Transverse colon (tissue), 4 donors: Measurements from ENCODE around the gene CFAP46.

Experiments
- CTCF ChIP-seq, 5 experiments: fragments of 200-600 bp in 3 of 5; fragments of 450-650 bp in 2 of 5; sonication (generic) in 3 of 5; IDR thresholded peaks; 1 replicate in 2 of 5; 2 replicates in 3 of 5; pipeline ENCODE4 v1.5.1; 2016 to 2017; ENCODE audit warnings: antibody characterized with exemption in 5 of 5, inconsistent platforms in 3 of 5, mild to moderate bottlenecking in 2 of 5, moderate library complexity in 1 of 5
- EP300 ChIP-seq: sonication (generic); formaldehyde crosslinking; IDR thresholded peaks from one replicate; pipeline ENCODE4 v1.6.1; 2017; ENCODE audit warnings: antibody characterized with exemption, low read depth
- POLR2A ChIP-seq: fragments of 450-650 bp; IDR thresholded peaks from one replicate; pipeline ENCODE4 v1.6.1; 2016; ENCODE audit warnings: antibody characterized with exemption, mild to moderate bottlenecking, moderate library complexity
- POLR2AphosphoS5 ChIP-seq, 3 donors: sonication (generic); formaldehyde crosslinking; IDR thresholded peaks; one replicate each; pipeline ENCODE4 v1.6.1; 2016; ENCODE audit warnings: antibody characterized with exemption in 3 of 3

GRCh38 chr10:132961420-132961786 is 19.0 kb upstream of the CFAP46 start:
- TF ChIP-seq POLR2AphosphoS5 (IDR thresholded peaks at IDR 0.05): no peak
- no peak for TF ChIP-seq CTCF (IDR thresholded peaks at IDR 0.05)
- no peak for TF ChIP-seq EP300
- TF ChIP-seq POLR2A: no peak
